K562 (cell line): Measurements from ENCODE around the gene PTPN14. TPM values are rescaled to one million over a fixed set of nuclear protein-coding genes. Genes with fewer than 3 reads are reported as not detected.

Experiments
- CBFA2T3 ChIP-seq: fragments of 450-650 bp; IDR thresholded peaks from 2 replicates; pipeline ENCODE4 v1.6.1; 2017
- COPS2 ChIP-seq: fragments of 450-650 bp; conservative IDR thresholded peaks from 2 replicates; pipeline ENCODE4 v1.6.1; 2016; ENCODE audit warnings: mild to moderate bottlenecking, moderate library complexity
- CREB1 ChIP-seq, 2 experiments: sonication (generic) in 1 of 2; formaldehyde crosslinking in 1 of 2; IDR thresholded peaks; 2 replicates each; pipeline versions ENCODE4 v1.6.1 to v1.8.0; 2012 to 2022; ENCODE audit warnings: inconsistent platforms in 1 of 2, mild to moderate bottlenecking in 1 of 2, missing genetic modification reagents in 1 of 2, moderate library complexity in 1 of 2
- CREB3L1 ChIP-seq: fragments of 450-650 bp; IDR thresholded peaks from 2 replicates; pipeline ENCODE4 v1.6.1; 2014; ENCODE audit warnings: low read depth, mild to moderate bottlenecking, moderate library complexity, borderline replicate concordance
- CTBP1 ChIP-seq: fragments of 450-650 bp; IDR thresholded peaks from 2 replicates; pipeline ENCODE4 v1.6.1; 2016; ENCODE audit warnings: borderline replicate concordance
- CXXC5 ChIP-seq: fragments of 250-450 bp; sonication (Bioruptor Pico); IDR thresholded peaks from 2 replicates; pipeline ENCODE4 v1.8.0; 2022; ENCODE audit warnings: inconsistent platforms, mild to moderate bottlenecking, moderate library complexity
- ELF2 ChIP-seq: fragments of 250-450 bp; sonication (Bioruptor Pico); IDR thresholded peaks from 2 replicates; pipeline ENCODE4 v1.5.0; 2021; ENCODE audit warnings: mild to moderate bottlenecking
- GATAD2A ChIP-seq: fragments of 450-650 bp; IDR thresholded peaks from 2 replicates; pipeline ENCODE4 v1.6.1; 2017
- HMGXB4 ChIP-seq: sonication (generic); formaldehyde crosslinking; IDR thresholded peaks from 2 replicates; pipeline ENCODE4 v1.8.1; 2023; ENCODE audit warnings: mild to moderate bottlenecking, missing genetic modification reagents
- ID3 ChIP-seq, 2 experiments: fragments of 250-450 bp in 1 of 2; fragments of 450-650 bp in 1 of 2; sonication (Bioruptor Pico) in 1 of 2; IDR thresholded peaks; 2 replicates each; pipeline versions ENCODE4 v1.6.1 to v1.8.0; 2016 to 2021; ENCODE audit warnings: mild to moderate bottlenecking in 2 of 2, moderate library complexity in 2 of 2, missing compliant biosample characterization in 1 of 2, missing genetic modification characterization in 1 of 2
- KLF13 ChIP-seq: fragments of 450-650 bp; IDR thresholded peaks from 2 replicates; pipeline ENCODE4 v1.6.1; 2016; ENCODE audit warnings: missing genetic modification characterization, low read depth, mild to moderate bottlenecking, missing compliant biosample characterization, moderate library complexity, borderline replicate concordance
- LCOR ChIP-seq: sonication (generic); formaldehyde crosslinking; IDR thresholded peaks from 2 replicates; pipeline ENCODE4 v1.8.0; 2022; ENCODE audit warnings: mild to moderate bottlenecking, missing genetic modification reagents
- MYNN ChIP-seq, 2 experiments: sonication (generic); formaldehyde crosslinking in 1 of 2; IDR thresholded peaks; 2 replicates each; pipeline versions ENCODE4 v1.5.0 to v1.6.1; 2016 to 2020; ENCODE audit warnings: antibody characterized with exemption in 1 of 2, missing genetic modification reagents in 1 of 2
- NELFE ChIP-seq: IDR thresholded peaks from 2 replicates; pipeline ENCODE4 v1.6.1; 2011; ENCODE audit warnings: mild to moderate bottlenecking; ENCODE audit not compliant: insufficient read depth, insufficient read length
- NFIC ChIP-seq: fragments of 450-650 bp; IDR thresholded peaks from 2 replicates; pipeline ENCODE4 v1.6.1; 2017; ENCODE audit warnings: mild to moderate bottlenecking, inconsistent platforms
- NR4A1 ChIP-seq, 2 experiments: fragments of 250-450 bp in 1 of 2; fragments of 450-650 bp in 1 of 2; sonication (Bioruptor Pico) in 1 of 2; IDR thresholded peaks; 2 replicates each; pipeline versions ENCODE4 v1.4.0 to v1.6.1; 2016 to 2020; ENCODE audit warnings: mild to moderate bottlenecking in 2 of 2, missing compliant biosample characterization in 1 of 2, missing genetic modification characterization in 1 of 2, moderate library complexity in 1 of 2
- NRF1 ChIP-seq, 2 experiments: fragments of 450-650 bp; IDR thresholded peaks in 1 of 2; conservative IDR thresholded peaks in 1 of 2; 2 replicates each; pipeline ENCODE4 v1.6.1; 2014; ENCODE audit warnings: mild to moderate bottlenecking in 2 of 2
- RBFOX2 ChIP-seq: fragments of 200-400 bp; formaldehyde crosslinking; IDR thresholded peaks from 2 replicates; pipeline ENCODE4 v1.6.1; 2017; ENCODE audit warnings: low read depth, mild to moderate bottlenecking, low read length, moderate library complexity
- RBM39 ChIP-seq: fragments of 200-400 bp; formaldehyde crosslinking; optimal IDR thresholded peaks from 2 replicates; pipeline ENCODE3; 2018; ENCODE audit warnings: low read depth, low read length
- SMAD4 ChIP-seq: fragments of 250-450 bp; sonication (Bioruptor Pico); conservative IDR thresholded peaks from 2 replicates; pipeline ENCODE4 v1.8.0; 2021; ENCODE audit warnings: inconsistent platforms, mild to moderate bottlenecking, moderate library complexity
- ZBTB34 ChIP-seq: fragments of 250-450 bp; sonication (Bioruptor Pico); IDR thresholded peaks from 2 replicates; pipeline ENCODE4 v1.8.0; 2021; ENCODE audit warnings: mild to moderate bottlenecking, moderate library complexity
- ZC3H4 ChIP-seq: sonication (generic); formaldehyde crosslinking; IDR thresholded peaks from 2 replicates; pipeline ENCODE4 v1.9.0; 2021; ENCODE audit warnings: missing genetic modification reagents, borderline replicate concordance
- ZFP30 ChIP-seq: fragments of 250-450 bp; sonication (Bioruptor Pico); IDR thresholded peaks from 2 replicates; pipeline ENCODE4 v1.8.0; 2022; ENCODE audit warnings: moderate library complexity, mild to moderate bottlenecking, inconsistent platforms, borderline replicate concordance
- ZNF12 ChIP-seq: sonication (generic); formaldehyde crosslinking; IDR thresholded peaks from 2 replicates; pipeline ENCODE4 v1.4.0; 2020; ENCODE audit warnings: mild to moderate bottlenecking, missing genetic modification reagents
- ZNF354B ChIP-seq: fragments of 250-450 bp; sonication (Bioruptor Pico); IDR thresholded peaks from 2 replicates; pipeline ENCODE4 v1.4.0; 2020
- polyA plus RNA-seq, 8 experiments: library from polyadenylated mRNA; depleted of rRNA in 4 of 8; stranded (reverse) in 5 of 8; unstranded in 3 of 8; fragments of >200 nt; fragmentation: Nextera tagmentation in 2 of 8; fragmentation: Illumina TruSeq in 1 of 8; extraction: Ambion mirVana in 2 of 8; extraction: Trizol in 1 of 8; gene quantifications; 2 replicates each; pipeline versions ENCODE4 v1.2.1 to v1.2.3, GENCODE V29; 2011 to 2014; ENCODE audit warnings: inconsistent platforms in 1 of 8, missing spikeins in 1 of 8
- total RNA-seq, 7 experiments: library from RNA; depleted of rRNA in 6 of 7; stranded (reverse); fragments of >200 nt in 6 of 7; fragmentation: Illumina TruSeq in 2 of 7; extraction: Trizol in 2 of 7; gene quantifications; 2 replicates each; pipeline versions ENCODE4 v1.2.1 to v1.2.3, GENCODE V29; 2011 to 2021; ENCODE audit warnings: low replicate concordance in 1 of 7

PTPN14 gene
- total and polyA plus RNA-seq, 9 of the 15 experiments (the other 6 are each of a cell fraction or from before 2014, with no cell fraction given): 0.01 to 0.29 (median 0.04) TPM; not detected in 6

- no peak for TF ChIP-seq ZBTB34 (CRISPR knock-in tag)
- TF ChIP-seq NELFE: no peak
- TF ChIP-seq NR4A1 (CRISPR knock-in tag; IDR thresholded peaks at IDR 0.05): no peak
- TF ChIP-seq NR4A1 (tag; IDR thresholded peaks at IDR 0.05): no peak
- no peak for TF ChIP-seq LCOR
- TF ChIP-seq RBM39: no peak
- no peak for TF ChIP-seq KLF13 (tag)
- TF ChIP-seq ELF2 (CRISPR knock-in tag): no peak
- 0 out of 2 replicates have a peak, but pooled peaks have one; percentile 15 for TF ChIP-seq CREB1 (IDR thresholded peaks at IDR 0.05)
- TF ChIP-seq CREB1 (CRISPR knock-in tag; IDR thresholded peaks at IDR 0.05): no peak
- TF ChIP-seq ZC3H4 (CRISPR knock-in tag): no peak
- TF ChIP-seq NRF1 (conservative IDR thresholded peaks at IDR 0.05 in 1 of 2, IDR thresholded peaks at IDR 0.05 in 1 of 2): no peak
- TF ChIP-seq NFIC: peak; percentile 88
- peak; percentile 77 for TF ChIP-seq CBFA2T3
- no peak for TF ChIP-seq HMGXB4
- TF ChIP-seq CREB3L1: no peak
- no peak for TF ChIP-seq ID3 (CRISPR knock-in tag; IDR thresholded peaks at IDR 0.05)
- no peak for TF ChIP-seq ID3 (tag; IDR thresholded peaks at IDR 0.05)
- TF ChIP-seq CTBP1: peak; percentile 65; the same call in 1 of the 2 replicates
- TF ChIP-seq MYNN (IDR thresholded peaks at IDR 0.05): 0 out of 2 replicates have a peak, but pooled peaks have one; percentile 13
- TF ChIP-seq MYNN (CRISPR knock-in tag; IDR thresholded peaks at IDR 0.05): no peak
- no peak for TF ChIP-seq COPS2
- no peak for TF ChIP-seq SMAD4 (CRISPR knock-in tag)
- no peak for TF ChIP-seq ZNF354B (CRISPR knock-in tag)
- no peak for TF ChIP-seq CXXC5 (CRISPR knock-in tag)
- TF ChIP-seq RBFOX2: no peak
- no peak for TF ChIP-seq ZNF12 (CRISPR knock-in tag)
- no peak for TF ChIP-seq ZFP30
- no peak for TF ChIP-seq GATAD2A
These were observed 225.0 kb downstream of the PTPN14 start (continued) for GRCh38 chr1:214326406-214326805.
